ENCODE results near the gene HHATL. TPM values are rescaled to one million over a fixed set of nuclear protein-coding genes. Genes with fewer than 3 reads are reported as not detected.

The HHATL gene
- total and polyA plus RNA-seq, 2 of the 8 experiments (the other 6 are each of a cell fraction or from before 2014, with no cell fraction given) = 0.18 TPM; not detected in 1

- TF ChIP-seq CHD7 (IDR thresholded peaks at IDR 0.05; ENCODE audit: insufficient replicate concordance, low read length) (no peak), SIRT6 (IDR thresholded peaks at IDR 0.05; ENCODE audit: low read length) (no peak), SP2 (IDR thresholded peaks at IDR 0.05; ENCODE audit: low read length) (no peak), NANOG (IDR thresholded peaks at IDR 0.05; ENCODE audit: insufficient read depth, low read depth, low read length, poor library complexity, severe bottlenecking) (no peak), CREB1 (IDR thresholded peaks at IDR 0.05) (no peak), SIX5 (IDR thresholded peaks at IDR 0.05; ENCODE audit: low read depth, low read length) (no peak), EP300 (IDR thresholded peaks at IDR 0.05; ENCODE audit: borderline replicate concordance in 1 of 2, low read depth in 2 of 2, low read length in 2 of 2) (no peak)
Measured at GRCh38 chr3:42718338-42718737, 15.7 kb upstream of the HHATL start (continued).
